GM23338 (cell line): Measurements from ENCODE around the gene AACS. TPM values are rescaled to one million over a fixed set of nuclear protein-coding genes. Genes with fewer than 3 reads are reported as not detected.
A peak's percentile ranks its signal among the peaks of the same experiment; 100 is the strongest.

Source experiments
- ATAC-seq: fragments of 200-7000 bp; cut with Tn5 transposase; 3 replicates; pipeline ENCODE4 v1.9.1; 2020
- DNase-seq: peaks from one replicate; pipeline ENCODE4 v3.0.0-alpha.2; 2015; ENCODE audit warnings: low spot score
- H2AFZ ChIP-seq: fragments of 200-600 bp; sonication (generic); 2 replicates; pipeline ENCODE4 v1.8.0; 2016; ENCODE audit warnings: antibody characterized with exemption, mild to moderate bottlenecking, moderate library complexity
- H3F3A ChIP-seq: fragments of 200-600 bp; sonication (generic); replicated peaks from 2 replicates; pipeline ENCODE4 v1.8.0; 2017; ENCODE audit warnings: antibody characterized with exemption, mixed run types, low read depth
- H3K27ac ChIP-seq: fragments of 200-600 bp; sonication (generic); 2 replicates; pipeline ENCODE4 v1.6.1; 2016; ENCODE audit warnings: low read depth
- H3K27me3 ChIP-seq: fragments of 200-600 bp; sonication (generic); 2 replicates; pipeline ENCODE4 v1.8.0; 2016; ENCODE audit warnings: mild to moderate bottlenecking, mixed run types, moderate library complexity; ENCODE audit not compliant: insufficient read depth
- H3K36me3 ChIP-seq: fragments of 200-600 bp; sonication (generic); 2 replicates; pipeline ENCODE4 v1.8.0; 2016; ENCODE audit warnings: mild to moderate bottlenecking; ENCODE audit not compliant: insufficient read depth
- H3K4me1 ChIP-seq: fragments of 200-600 bp; sonication (generic); 2 replicates; pipeline ENCODE4 v1.8.0; 2016; ENCODE audit warnings: mild to moderate bottlenecking, moderate library complexity; ENCODE audit not compliant: insufficient read depth
- H3K4me2 ChIP-seq: fragments of 200-600 bp; sonication (generic); 2 replicates; pipeline ENCODE4 v1.7.1; 2017; ENCODE audit warnings: mixed run types
- H3K4me3 ChIP-seq: fragments of 200-600 bp; sonication (generic); 2 replicates; pipeline ENCODE4 v1.6.1; 2016; ENCODE audit warnings: mixed run types
- H3K79me2 ChIP-seq: fragments of 200-600 bp; sonication (generic); replicated peaks from 2 replicates; pipeline ENCODE4 v1.8.0; 2017; ENCODE audit warnings: mild to moderate bottlenecking; ENCODE audit not compliant: insufficient read depth
- H3K9me2 ChIP-seq: fragments of 200-600 bp; sonication (generic); 2 replicates; pipeline ENCODE4 v1.8.0; 2017; ENCODE audit not compliant: insufficient read depth
- H4K20me1 ChIP-seq: fragments of 200-600 bp; sonication (generic); replicated peaks from 2 replicates; pipeline ENCODE4 v1.8.0; 2017; ENCODE audit warnings: mild to moderate bottlenecking; ENCODE audit not compliant: insufficient read depth
- H3K27ac Mint-ChIP-seq: 2 replicates; pipeline ENCODE4 v1.8.0; 2020; ENCODE audit warnings: inconsistent platforms, mild to moderate bottlenecking, moderate library complexity, mixed read lengths
- H3K27me3 Mint-ChIP-seq: 3 replicates; pipeline ENCODE4 v1.8.0; 2022; ENCODE audit warnings: low read depth, mild to moderate bottlenecking, moderate library complexity, mixed read lengths, inconsistent platforms; ENCODE audit not compliant: insufficient read depth, poor library complexity
- H3K36me3 Mint-ChIP-seq: 3 replicates; pipeline ENCODE4 v1.8.0; 2021; ENCODE audit warnings: low read depth, mild to moderate bottlenecking, inconsistent platforms, moderate library complexity, mixed read lengths
- H3K4me1 Mint-ChIP-seq: 3 replicates; pipeline ENCODE4 v1.8.0; 2020; ENCODE audit warnings: mild to moderate bottlenecking, inconsistent platforms, mixed read lengths
- H3K4me3 Mint-ChIP-seq: 3 replicates; pipeline ENCODE4 v1.8.0; 2021; ENCODE audit warnings: moderate library complexity, mild to moderate bottlenecking, inconsistent platforms, mixed read lengths
- H3K9me3 Mint-ChIP-seq: 3 replicates; pipeline ENCODE4 v1.8.0; 2020; ENCODE audit warnings: moderate library complexity, mild to moderate bottlenecking, inconsistent platforms, mixed read lengths
- CTCF ChIP-seq, 2 experiments: fragments of 200-600 bp in 1 of 2; sonication (generic) in 1 of 2; conservative IDR thresholded peaks; 2 replicates each; pipeline versions ENCODE4 v1.5.1 to v1.6.1; 2016 to 2017; ENCODE audit warnings: antibody characterized with exemption in 2 of 2, low read depth in 2 of 2, mild to moderate bottlenecking in 2 of 2, moderate library complexity in 1 of 2
- EZH2 ChIP-seq: fragments of 200-600 bp; sonication (generic); IDR thresholded peaks from one replicate; pipeline ENCODE4 v1.8.0; 2017; ENCODE audit warnings: antibody characterized with exemption, mild to moderate bottlenecking, low read depth; ENCODE audit not compliant: unreplicated experiment
- EZH2phosphoT487 ChIP-seq: fragments of 200-600 bp; sonication (generic); IDR thresholded peaks from one replicate; pipeline ENCODE4 v1.8.1; 2018; ENCODE audit warnings: antibody characterized with exemption; ENCODE audit not compliant: unreplicated experiment
- NANOG ChIP-seq: IDR thresholded peaks from 2 replicates; pipeline ENCODE4 v1.6.1; 2016; ENCODE audit warnings: antibody characterized with exemption, borderline replicate concordance
- ZNF114 ChIP-seq: fragments of 250-450 bp; sonication (Bioruptor Pico); IDR thresholded peaks from 2 replicates; pipeline ENCODE4 v1.5.0; 2020; ENCODE audit warnings: mild to moderate bottlenecking, moderate library complexity
- ZNF331 ChIP-seq: fragments of 250-450 bp; sonication (Bioruptor Pico); IDR thresholded peaks from 2 replicates; pipeline ENCODE4 v1.5.0; 2020; ENCODE audit warnings: low read depth, mild to moderate bottlenecking, moderate library complexity
- ZNF462 ChIP-seq: fragments of 250-450 bp; sonication (Bioruptor Pico); IDR thresholded peaks from 2 replicates; pipeline ENCODE4 v1.5.0; 2020; ENCODE audit warnings: mild to moderate bottlenecking, moderate library complexity
- polyA plus RNA-seq: library from polyadenylated mRNA; unstranded; fragments of >200 nt; fragmentation: Nextera tagmentation; extraction: Ambion mirVana; gene quantifications from 2 replicates; pipeline ENCODE4 v1.2.1, GENCODE V29; 2016
- total RNA-seq: library from RNA; depleted of rRNA; stranded (reverse); fragments of >200 nt; shearing (Covaris generic); gene quantifications from 2 replicates; pipeline ENCODE4 v1.2.3, GENCODE V29; 2014

The AACS gene
- total and polyA plus RNA-seq, 2 experiments from 2014 or later, result 31.1 to 64.4 TPM

GRCh38 chr12:125186471-125187147 lies 121.4 kb downstream of the AACS start:
- Histone ChIP-seq H3K4me1 (peaks cover 49% of the 10 kb centered on the region), H3K27ac (no peak overlapping the region), H3K4me3 (peak overlapping the region; percentile 70), H3F3A (peaks cover 35% of the 10 kb centered on the region), H3K27me3 (peaks cover 36% of the 10 kb centered on the region), H3K36me3 (no peaks in the 10 kb centered on the region; the same call in 1 of the 2 replicates), H2AFZ (no peak overlapping the region), H4K20me1 (peaks cover 5% of the 10 kb centered on the region), H3K9me2 (no peaks in the 10 kb centered on the region), H3K4me2 (peak overlapping the region; percentile 86), H3K79me2 (peaks cover 35% of the 10 kb centered on the region)
- Mint-ChIP-seq H3K27me3 (peaks cover 40% of the 10 kb centered on the region), H3K27ac (no peak overlapping the region), H3K36me3 (peaks cover 5% of the 10 kb centered on the region), H3K4me1 (peaks cover 54% of the 10 kb centered on the region), H3K4me3 (peak overlapping the region; percentile 82), H3K9me3 (no peaks in the 10 kb centered on the region; the same call in 2 of the 3 replicates)
- peak; percentile 51 for DNase-seq
- no peak for TF ChIP-seq ZNF331 (CRISPR knock-in tag)
- TF ChIP-seq ZNF462, result no peak
- no peak for TF ChIP-seq EZH2phosphoT487
- TF ChIP-seq CTCF (conservative IDR thresholded peaks at IDR 0.05; ENCODE audit: low read depth in 2 of 2), result no peak
- TF ChIP-seq NANOG, result no peak
- TF ChIP-seq ZNF114 (CRISPR knock-in tag), result no peak
- no peak for TF ChIP-seq EZH2
- ATAC-seq, result no peak
